ENCODE data around the gene APOA1.

DNA sequence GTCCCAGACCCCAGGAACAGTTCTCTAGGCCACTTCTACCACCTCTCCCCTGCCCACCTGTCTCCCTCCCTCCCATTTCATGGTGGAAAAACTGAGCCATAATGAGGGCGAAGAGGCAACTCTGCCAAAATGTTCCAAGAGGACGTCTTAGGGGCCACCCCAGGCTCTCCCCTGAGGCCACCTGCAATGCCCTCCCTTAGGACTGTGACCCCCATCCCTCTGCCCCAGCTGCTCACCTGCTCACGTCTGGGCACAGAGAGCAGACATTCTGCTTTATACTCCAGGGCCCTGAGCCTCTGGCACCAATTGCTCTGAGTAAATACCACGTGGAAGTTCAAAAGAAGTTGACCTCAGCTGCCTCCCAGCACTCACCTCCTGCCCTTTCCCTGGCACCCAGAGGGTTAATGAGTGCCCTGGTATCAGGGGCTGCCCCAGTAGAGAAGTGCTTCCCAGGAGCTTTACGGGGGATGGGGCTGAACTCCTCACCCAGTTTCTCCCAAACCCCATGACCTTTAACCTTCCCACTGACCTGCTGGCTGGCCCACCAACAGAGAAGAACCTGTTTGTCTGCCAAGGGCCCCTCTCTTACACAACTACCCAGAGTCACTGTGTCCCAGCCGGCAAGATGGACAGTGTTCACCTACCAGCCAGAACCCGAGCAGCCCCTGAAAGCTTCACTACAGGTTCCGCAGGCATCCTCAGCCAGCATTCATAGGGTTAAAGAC, 45.1 kb downstream of the APOA1 start:
- TF ChIP-seq, protein P1, sequence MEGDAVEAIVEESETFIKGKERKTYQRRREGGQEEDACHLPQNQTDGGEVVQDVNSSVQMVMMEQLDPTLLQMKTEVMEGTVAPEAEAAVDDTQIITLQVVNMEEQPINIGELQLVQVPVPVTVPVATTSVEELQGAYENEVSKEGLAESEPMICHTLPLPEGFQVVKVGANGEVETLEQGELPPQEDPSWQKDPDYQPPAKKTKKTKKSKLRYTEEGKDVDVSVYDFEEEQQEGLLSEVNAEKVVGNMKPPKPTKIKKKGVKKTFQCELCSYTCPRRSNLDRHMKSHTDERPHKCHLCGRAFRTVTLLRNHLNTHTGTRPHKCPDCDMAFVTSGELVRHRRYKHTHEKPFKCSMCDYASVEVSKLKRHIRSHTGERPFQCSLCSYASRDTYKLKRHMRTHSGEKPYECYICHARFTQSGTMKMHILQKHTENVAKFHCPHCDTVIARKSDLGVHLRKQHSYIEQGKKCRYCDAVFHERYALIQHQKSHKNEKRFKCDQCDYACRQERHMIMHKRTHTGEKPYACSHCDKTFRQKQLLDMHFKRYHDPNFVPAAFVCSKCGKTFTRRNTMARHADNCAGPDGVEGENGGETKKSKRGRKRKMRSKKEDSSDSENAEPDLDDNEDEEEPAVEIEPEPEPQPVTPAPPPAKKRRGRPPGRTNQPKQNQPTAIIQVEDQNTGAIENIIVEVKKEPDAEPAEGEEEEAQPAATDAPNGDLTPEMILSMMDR (IDR thresholded peaks at IDR 0.05) = no peak
- TF ChIP-seq POLR2A (IDR thresholded peaks at IDR 0.05) = no peak
